Hematopoietic multipotent progenitor cell treated with erythropoietin and hydrocortisone succinate and interleukin-3 and kit ligand, for 17 days (in vitro differentiated cells): ENCODE data around the gene CD2AP.
A peak's percentile ranks its signal among the peaks of the same experiment; 100 is the strongest.
"Not testable (repeated sequence)": the region's sequence is repeated elsewhere in the genome, so short reads cannot be mapped to it uniquely, and the experiment has no call there.

Source experiments
- DNase-seq: peaks from one replicate; pipeline ENCODE4 v3.0.0-alpha.2; 2015; ENCODE audit warnings: low spot score

Gene CD2AP

GRCh38 chr6:47566602-47567001 lies 89.0 kb downstream of the CD2AP start:
- not testable (repeated sequence) for DNase-seq

GRCh38 chr6:47567586-47567985 lies 90.0 kb downstream of the CD2AP start:
- DNase-seq = no peak

GRCh38 chr6:47571488-47571887 lies 93.9 kb downstream of the CD2AP start:
- no peak for DNase-seq

GRCh38 chr6:47573109-47573508 lies 95.5 kb downstream of the CD2AP start:
- DNase-seq = no peak

- DNase-seq = no peak
Observed at GRCh38 chr6:47574789-47575188, 97.2 kb downstream of the CD2AP start.

- no peak for DNase-seq
Observed at GRCh38 chr6:47579040-47579439, 101.5 kb downstream of the CD2AP start.

- no peak for DNase-seq
Observed at GRCh38 chr6:47581591-47581990, 104.0 kb downstream of the CD2AP start.

GRCh38 chr6:47587493-47587892 lies 109.9 kb downstream of the CD2AP start:
- no peak for DNase-seq

GRCh38 chr6:47592131-47592840 lies 114.7 kb downstream of the CD2AP start:
- DNase-seq = no peak

- no peak for DNase-seq
Observed at GRCh38 chr6:47593979-47594378, 116.4 kb downstream of the CD2AP start.

- no peak for DNase-seq
Observed at GRCh38 chr6:47595785-47596184, 118.2 kb downstream of the CD2AP start.

GRCh38 chr6:47598367-47598766 lies 120.8 kb downstream of the CD2AP start:
- no peak for DNase-seq

- DNase-seq = no peak
Observed at GRCh38 chr6:47599512-47599911, 121.9 kb downstream of the CD2AP start.

GRCh38 chr6:47603227-47603626 lies 125.6 kb downstream of the CD2AP start:
- no peak for DNase-seq

GRCh38 chr6:47603995-47604394 lies 126.4 kb downstream of the CD2AP start:
- DNase-seq = no peak

GRCh38 chr6:47621838-47622449 lies 144.4 kb downstream of the CD2AP start:
- DNase-seq = no peak

GRCh38 chr6:47626782-47627181 lies 149.2 kb downstream of the CD2AP start:
- no peak for DNase-seq

GRCh38 chr6:47628448-47629272 lies 151.1 kb downstream of the CD2AP start:
- DNase-seq = no peak

- no peak for DNase-seq
Observed at GRCh38 chr6:47629954-47630353, 152.4 kb downstream of the CD2AP start.

GRCh38 chr6:47630587-47630986 lies 153.0 kb downstream of the CD2AP start:
- no peak for DNase-seq

- DNase-seq = peak; percentile 41
Observed at GRCh38 chr6:47631269-47631772, 153.7 kb downstream of the CD2AP start.

- no peak for DNase-seq
Observed at GRCh38 chr6:47631797-47632196, 154.2 kb downstream of the CD2AP start.

- no peak for DNase-seq
Observed at GRCh38 chr6:47633141-47633540, 155.6 kb downstream of the CD2AP start.
